GM23338 (cell line): Measurements from ENCODE around the gene MYO1C. TPM values are rescaled to one million over a fixed set of nuclear protein-coding genes. Genes with fewer than 3 reads are reported as not detected.
"Not testable (repeated sequence)": the region's sequence is repeated elsewhere in the genome, so short reads cannot be mapped to it uniquely, and the experiment has no call there.

Source experiments
- ATAC-seq: fragments of 200-7000 bp; cut with Tn5 transposase; 3 replicates; pipeline ENCODE4 v1.9.1; 2020
- DNase-seq: peaks from one replicate; pipeline ENCODE4 v3.0.0-alpha.2; 2015; ENCODE audit warnings: low spot score
- H2AFZ ChIP-seq: fragments of 200-600 bp; sonication (generic); 2 replicates; pipeline ENCODE4 v1.8.0; 2016; ENCODE audit warnings: antibody characterized with exemption, mild to moderate bottlenecking, moderate library complexity
- H3F3A ChIP-seq: fragments of 200-600 bp; sonication (generic); replicated peaks from 2 replicates; pipeline ENCODE4 v1.8.0; 2017; ENCODE audit warnings: antibody characterized with exemption, mixed run types, low read depth
- H3K27ac ChIP-seq: fragments of 200-600 bp; sonication (generic); 2 replicates; pipeline ENCODE4 v1.6.1; 2016; ENCODE audit warnings: low read depth
- H3K27me3 ChIP-seq: fragments of 200-600 bp; sonication (generic); 2 replicates; pipeline ENCODE4 v1.8.0; 2016; ENCODE audit warnings: mild to moderate bottlenecking, mixed run types, moderate library complexity; ENCODE audit not compliant: insufficient read depth
- H3K36me3 ChIP-seq: fragments of 200-600 bp; sonication (generic); 2 replicates; pipeline ENCODE4 v1.8.0; 2016; ENCODE audit warnings: mild to moderate bottlenecking; ENCODE audit not compliant: insufficient read depth
- H3K4me1 ChIP-seq: fragments of 200-600 bp; sonication (generic); 2 replicates; pipeline ENCODE4 v1.8.0; 2016; ENCODE audit warnings: mild to moderate bottlenecking, moderate library complexity; ENCODE audit not compliant: insufficient read depth
- H3K4me2 ChIP-seq: fragments of 200-600 bp; sonication (generic); 2 replicates; pipeline ENCODE4 v1.7.1; 2017; ENCODE audit warnings: mixed run types
- H3K4me3 ChIP-seq: fragments of 200-600 bp; sonication (generic); 2 replicates; pipeline ENCODE4 v1.6.1; 2016; ENCODE audit warnings: mixed run types
- H3K79me2 ChIP-seq: fragments of 200-600 bp; sonication (generic); replicated peaks from 2 replicates; pipeline ENCODE4 v1.8.0; 2017; ENCODE audit warnings: mild to moderate bottlenecking; ENCODE audit not compliant: insufficient read depth
- H3K9me2 ChIP-seq: fragments of 200-600 bp; sonication (generic); 2 replicates; pipeline ENCODE4 v1.8.0; 2017; ENCODE audit not compliant: insufficient read depth
- H4K20me1 ChIP-seq: fragments of 200-600 bp; sonication (generic); replicated peaks from 2 replicates; pipeline ENCODE4 v1.8.0; 2017; ENCODE audit warnings: mild to moderate bottlenecking; ENCODE audit not compliant: insufficient read depth
- H3K27ac Mint-ChIP-seq: 2 replicates; pipeline ENCODE4 v1.8.0; 2020; ENCODE audit warnings: inconsistent platforms, mild to moderate bottlenecking, moderate library complexity, mixed read lengths
- H3K27me3 Mint-ChIP-seq: 3 replicates; pipeline ENCODE4 v1.8.0; 2022; ENCODE audit warnings: low read depth, mild to moderate bottlenecking, moderate library complexity, mixed read lengths, inconsistent platforms; ENCODE audit not compliant: insufficient read depth, poor library complexity
- H3K36me3 Mint-ChIP-seq: 3 replicates; pipeline ENCODE4 v1.8.0; 2021; ENCODE audit warnings: low read depth, mild to moderate bottlenecking, inconsistent platforms, moderate library complexity, mixed read lengths
- H3K4me1 Mint-ChIP-seq: 3 replicates; pipeline ENCODE4 v1.8.0; 2020; ENCODE audit warnings: mild to moderate bottlenecking, inconsistent platforms, mixed read lengths
- H3K4me3 Mint-ChIP-seq: 3 replicates; pipeline ENCODE4 v1.8.0; 2021; ENCODE audit warnings: moderate library complexity, mild to moderate bottlenecking, inconsistent platforms, mixed read lengths
- H3K9me3 Mint-ChIP-seq: 3 replicates; pipeline ENCODE4 v1.8.0; 2020; ENCODE audit warnings: moderate library complexity, mild to moderate bottlenecking, inconsistent platforms, mixed read lengths
- EZH2 ChIP-seq: fragments of 200-600 bp; sonication (generic); IDR thresholded peaks from one replicate; pipeline ENCODE4 v1.8.0; 2017; ENCODE audit warnings: antibody characterized with exemption, mild to moderate bottlenecking, low read depth; ENCODE audit not compliant: unreplicated experiment
- ZNF114 ChIP-seq: fragments of 250-450 bp; sonication (Bioruptor Pico); IDR thresholded peaks from 2 replicates; pipeline ENCODE4 v1.5.0; 2020; ENCODE audit warnings: mild to moderate bottlenecking, moderate library complexity
- polyA plus RNA-seq: library from polyadenylated mRNA; unstranded; fragments of >200 nt; fragmentation: Nextera tagmentation; extraction: Ambion mirVana; gene quantifications from 2 replicates; pipeline ENCODE4 v1.2.1, GENCODE V29; 2016
- total RNA-seq: library from RNA; depleted of rRNA; stranded (reverse); fragments of >200 nt; shearing (Covaris generic); gene quantifications from 2 replicates; pipeline ENCODE4 v1.2.3, GENCODE V29; 2014
- TF ChIP-seq, protein P1 (sequence below): fragments of 250-450 bp; sonication (Bioruptor Pico); IDR thresholded peaks from 2 replicates; pipeline ENCODE4 v1.5.0; 2020; ENCODE audit warnings: mild to moderate bottlenecking, moderate library complexity
- TF ChIP-seq, protein P2 (sequence below): IDR thresholded peaks from 2 replicates; pipeline ENCODE4 v1.6.1; 2016; ENCODE audit warnings: antibody characterized with exemption

Gene MYO1C
- total and polyA plus RNA-seq, 2 experiments from 2014 or later: 13.9 to 35.2 TPM

DNA sequence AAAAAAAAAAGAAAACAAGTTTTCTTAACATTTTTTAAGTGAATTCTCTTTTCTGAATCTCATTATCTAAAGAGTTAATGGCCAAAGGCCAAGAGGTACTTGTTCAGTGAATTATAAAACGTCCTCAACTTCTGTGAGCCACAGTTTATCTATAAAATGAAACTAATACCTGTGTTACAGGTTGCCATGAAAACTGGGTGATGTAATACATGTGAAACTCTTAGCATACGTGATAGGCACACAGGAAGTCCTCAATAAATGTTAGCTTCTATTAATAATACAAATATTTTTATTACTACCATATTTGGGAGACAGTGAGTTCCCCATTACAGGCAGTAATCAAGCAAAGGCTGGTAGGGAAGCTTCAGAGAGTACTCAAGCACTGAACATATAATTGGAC lies 37.4 kb upstream of the MYO1C start (continued):
- TF ChIP-seq, protein P1, sequence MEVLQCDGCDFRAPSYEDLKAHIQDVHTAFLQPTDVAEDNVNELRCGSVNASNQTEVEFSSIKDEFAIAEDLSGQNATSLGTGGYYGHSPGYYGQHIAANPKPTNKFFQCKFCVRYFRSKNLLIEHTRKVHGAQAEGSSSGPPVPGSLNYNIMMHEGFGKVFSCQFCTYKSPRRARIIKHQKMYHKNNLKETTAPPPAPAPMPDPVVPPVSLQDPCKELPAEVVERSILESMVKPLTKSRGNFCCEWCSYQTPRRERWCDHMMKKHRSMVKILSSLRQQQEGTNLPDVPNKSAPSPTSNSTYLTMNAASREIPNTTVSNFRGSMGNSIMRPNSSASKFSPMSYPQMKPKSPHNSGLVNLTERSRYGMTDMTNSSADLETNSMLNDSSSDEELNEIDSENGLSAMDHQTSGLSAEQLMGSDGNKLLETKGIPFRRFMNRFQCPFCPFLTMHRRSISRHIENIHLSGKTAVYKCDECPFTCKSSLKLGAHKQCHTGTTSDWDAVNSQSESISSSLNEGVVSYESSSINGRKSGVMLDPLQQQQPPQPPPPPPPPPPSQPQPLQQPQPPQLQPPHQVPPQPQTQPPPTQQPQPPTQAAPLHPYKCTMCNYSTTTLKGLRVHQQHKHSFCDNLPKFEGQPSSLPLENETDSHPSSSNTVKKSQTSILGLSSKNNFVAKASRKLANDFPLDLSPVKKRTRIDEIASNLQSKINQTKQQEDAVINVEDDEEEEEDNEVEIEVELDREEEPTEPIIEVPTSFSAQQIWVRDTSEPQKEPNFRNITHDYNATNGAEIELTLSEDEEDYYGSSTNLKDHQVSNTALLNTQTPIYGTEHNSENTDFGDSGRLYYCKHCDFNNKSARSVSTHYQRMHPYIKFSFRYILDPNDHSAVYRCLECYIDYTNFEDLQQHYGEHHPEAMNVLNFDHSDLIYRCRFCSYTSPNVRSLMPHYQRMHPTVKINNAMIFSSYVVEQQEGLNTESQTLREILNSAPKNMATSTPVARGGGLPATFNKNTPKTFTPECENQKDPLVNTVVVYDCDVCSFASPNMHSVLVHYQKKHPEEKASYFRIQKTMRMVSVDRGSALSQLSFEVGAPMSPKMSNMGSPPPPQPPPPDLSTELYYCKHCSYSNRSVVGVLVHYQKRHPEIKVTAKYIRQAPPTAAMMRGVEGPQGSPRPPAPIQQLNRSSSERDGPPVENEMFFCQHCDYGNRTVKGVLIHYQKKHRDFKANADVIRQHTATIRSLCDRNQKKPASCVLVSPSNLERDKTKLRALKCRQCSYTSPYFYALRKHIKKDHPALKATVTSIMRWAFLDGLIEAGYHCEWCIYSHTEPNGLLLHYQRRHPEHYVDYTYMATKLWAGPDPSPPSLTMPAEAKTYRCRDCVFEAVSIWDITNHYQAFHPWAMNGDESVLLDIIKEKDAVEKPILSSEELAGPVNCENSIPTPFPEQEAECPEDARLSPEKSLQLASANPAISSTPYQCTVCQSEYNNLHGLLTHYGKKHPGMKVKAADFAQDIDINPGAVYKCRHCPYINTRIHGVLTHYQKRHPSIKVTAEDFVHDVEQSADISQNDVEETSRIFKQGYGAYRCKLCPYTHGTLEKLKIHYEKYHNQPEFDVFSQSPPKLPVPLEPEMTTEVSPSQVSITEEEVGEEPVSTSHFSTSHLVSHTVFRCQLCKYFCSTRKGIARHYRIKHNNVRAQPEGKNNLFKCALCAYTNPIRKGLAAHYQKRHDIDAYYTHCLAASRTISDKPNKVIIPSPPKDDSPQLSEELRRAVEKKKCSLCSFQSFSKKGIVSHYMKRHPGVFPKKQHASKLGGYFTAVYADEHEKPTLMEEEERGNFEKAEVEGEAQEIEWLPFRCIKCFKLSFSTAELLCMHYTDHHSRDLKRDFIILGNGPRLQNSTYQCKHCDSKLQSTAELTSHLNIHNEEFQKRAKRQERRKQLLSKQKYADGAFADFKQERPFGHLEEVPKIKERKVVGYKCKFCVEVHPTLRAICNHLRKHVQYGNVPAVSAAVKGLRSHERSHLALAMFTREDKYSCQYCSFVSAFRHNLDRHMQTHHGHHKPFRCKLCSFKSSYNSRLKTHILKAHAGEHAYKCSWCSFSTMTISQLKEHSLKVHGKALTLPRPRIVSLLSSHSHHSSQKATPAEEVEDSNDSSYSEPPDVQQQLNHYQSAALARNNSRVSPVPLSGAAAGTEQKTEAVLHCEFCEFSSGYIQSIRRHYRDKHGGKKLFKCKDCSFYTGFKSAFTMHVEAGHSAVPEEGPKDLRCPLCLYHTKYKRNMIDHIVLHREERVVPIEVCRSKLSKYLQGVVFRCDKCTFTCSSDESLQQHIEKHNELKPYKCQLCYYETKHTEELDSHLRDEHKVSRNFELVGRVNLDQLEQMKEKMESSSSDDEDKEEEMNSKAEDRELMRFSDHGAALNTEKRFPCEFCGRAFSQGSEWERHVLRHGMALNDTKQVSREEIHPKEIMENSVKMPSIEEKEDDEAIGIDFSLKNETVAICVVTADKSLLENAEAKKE: no peak
- TF ChIP-seq, protein P2, sequence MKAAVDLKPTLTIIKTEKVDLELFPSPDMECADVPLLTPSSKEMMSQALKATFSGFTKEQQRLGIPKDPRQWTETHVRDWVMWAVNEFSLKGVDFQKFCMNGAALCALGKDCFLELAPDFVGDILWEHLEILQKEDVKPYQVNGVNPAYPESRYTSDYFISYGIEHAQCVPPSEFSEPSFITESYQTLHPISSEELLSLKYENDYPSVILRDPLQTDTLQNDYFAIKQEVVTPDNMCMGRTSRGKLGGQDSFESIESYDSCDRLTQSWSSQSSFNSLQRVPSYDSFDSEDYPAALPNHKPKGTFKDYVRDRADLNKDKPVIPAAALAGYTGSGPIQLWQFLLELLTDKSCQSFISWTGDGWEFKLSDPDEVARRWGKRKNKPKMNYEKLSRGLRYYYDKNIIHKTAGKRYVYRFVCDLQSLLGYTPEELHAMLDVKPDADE: no peak

DNA sequence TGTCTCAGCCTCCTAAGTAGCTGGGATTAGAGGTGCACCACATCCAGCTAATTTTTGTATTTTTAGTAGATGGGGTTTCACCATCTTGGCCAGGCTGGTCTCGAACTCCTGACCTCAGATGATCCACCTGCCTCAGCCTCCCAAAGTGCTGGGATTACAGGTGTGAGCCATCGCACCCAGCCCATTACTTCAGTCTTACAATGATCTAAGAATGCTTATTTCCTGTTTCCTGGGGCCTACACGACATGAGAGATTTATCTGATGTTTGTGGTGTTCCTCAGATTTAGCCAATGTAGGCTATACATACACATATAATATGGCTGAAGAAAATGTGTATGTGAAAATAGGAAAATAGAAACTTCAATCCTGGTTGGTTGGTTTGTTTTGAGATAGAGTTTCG lies 34.4 kb upstream of the MYO1C start:
- H3K4me3 ChIP-seq, H3K79me2 ChIP-seq, H3K27me3 ChIP-seq, ATAC-seq, H4K20me1 ChIP-seq, H3K27me3 Mint-ChIP-seq, H3K27ac Mint-ChIP-seq, H3K4me3 Mint-ChIP-seq, H3K27ac ChIP-seq, H3K4me1 Mint-ChIP-seq, H3K4me1 ChIP-seq, H3F3A ChIP-seq, H3K36me3 ChIP-seq, DNase-seq, H3K4me2 ChIP-seq, H2AFZ ChIP-seq, H3K9me3 Mint-ChIP-seq, H3K9me2 ChIP-seq: not testable (repeated sequence)
- peaks cover 26% of the 10 kb centered on the region for H3K36me3 Mint-ChIP-seq

DNA sequence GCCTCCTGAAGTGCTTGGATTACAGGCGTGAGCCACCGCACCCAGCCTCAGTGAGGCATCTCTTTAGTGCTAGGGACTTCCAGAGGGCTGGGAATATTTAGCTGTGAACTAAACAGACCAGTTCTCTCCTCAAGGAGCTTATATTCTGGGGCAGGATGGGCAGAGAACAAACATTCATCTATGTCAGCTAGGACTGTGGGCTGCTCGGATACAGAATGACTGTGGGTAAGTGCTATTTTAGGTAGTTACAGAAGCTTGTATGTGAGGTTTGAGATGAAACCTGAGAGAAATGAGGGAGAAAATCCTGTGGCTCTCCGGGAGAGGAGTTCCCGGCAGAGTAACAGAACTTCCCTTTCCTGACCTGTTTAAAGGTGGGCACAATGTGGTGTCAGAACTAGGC lies 30.1 kb upstream of the MYO1C start:
- peaks cover 13% of the 10 kb centered on the region for H3K36me3 Mint-ChIP-seq
- peaks cover 3% of the 10 kb centered on the region; the same call in 1 of the 2 replicates for H3K36me3 ChIP-seq
- H3K27ac ChIP-seq: no peak overlapping the region
- H3K27me3 ChIP-seq: no peaks in the 10 kb centered on the region
- H3K4me1 ChIP-seq: peaks cover under 1% of the 10 kb centered on the region; the same call in 1 of the 2 replicates
- no peaks in the 10 kb centered on the region for H3K9me2 ChIP-seq
- H3K4me2 ChIP-seq: no peak overlapping the region
- ATAC-seq: no peak
- no peak overlapping the region for H3K4me3 ChIP-seq
- no peak overlapping the region for H2AFZ ChIP-seq
- no peak overlapping the region for H3K27ac Mint-ChIP-seq
- H3F3A ChIP-seq: peaks cover 7% of the 10 kb centered on the region; the same call in 1 of the 2 replicates
- peaks cover 3% of the 10 kb centered on the region; the same call in 1 of the 2 replicates for H3K79me2 ChIP-seq
- no peak overlapping the region for H3K4me3 Mint-ChIP-seq
- peaks cover 7% of the 10 kb centered on the region for H4K20me1 ChIP-seq
- H3K9me3 Mint-ChIP-seq: no peaks in the 10 kb centered on the region
- no peak for DNase-seq
- H3K27me3 Mint-ChIP-seq: peaks cover 4% of the 10 kb centered on the region
- H3K4me1 Mint-ChIP-seq: peaks cover under 1% of the 10 kb centered on the region; the same call in 1 of the 3 replicates
- no peak for TF ChIP-seq ZNF114 (CRISPR knock-in tag)
- TF ChIP-seq EZH2: no peak
